Fibroblast of lung (primary cell): ENCODE measurements around the gene CCDC14.

Experiments
- CTCF ChIP-seq, 2 donors: IDR thresholded peaks in 1 of 2; conservative IDR thresholded peaks in 1 of 2; 1 replicate in 1 of 2; 2 replicates in 1 of 2; pipeline ENCODE4 v1.5.1; 2011 to 2012; ENCODE audit warnings: low read length in 2 of 2, control low read depth in 1 of 2, inconsistent platforms in 1 of 2, low read depth in 1 of 2, mild to moderate bottlenecking in 1 of 2
- EZH2 ChIP-seq: IDR thresholded peaks from 2 replicates; pipeline ENCODE4 v1.5.1; 2012; ENCODE audit warnings: low read length, control low read depth, mild to moderate bottlenecking; ENCODE audit errors: missing control alignments

DNA sequence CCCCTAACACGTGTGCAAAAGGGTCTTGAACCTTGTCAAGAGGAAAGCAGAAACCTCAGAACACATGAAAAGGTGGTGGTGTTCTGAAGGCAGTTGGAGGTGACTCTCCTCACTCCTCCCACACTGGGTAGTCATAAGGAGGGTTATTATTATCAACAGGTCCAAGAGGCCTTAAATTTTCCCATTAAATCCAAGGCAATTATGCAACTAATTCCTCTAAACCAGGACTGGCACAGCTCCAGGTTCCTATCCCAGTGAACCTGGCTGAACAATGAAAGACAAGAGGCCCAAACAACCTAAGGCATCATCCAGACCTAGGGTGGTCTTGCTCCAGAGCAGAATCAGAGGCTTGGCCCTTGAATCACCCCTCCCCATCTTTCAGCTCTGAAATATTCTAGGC, 91.9 kb downstream of the CCDC14 start:
- TF ChIP-seq CTCF (conservative IDR thresholded peaks at IDR 0.05 in 1 of 2, IDR thresholded peaks at IDR 0.05 in 1 of 2; ENCODE audit: low read depth in 1 of 2, low read length in 2 of 2) (no peak), EZH2 (no peak)
